Fibroblast of lung (primary cell): ENCODE measurements around the gene LMOD3.

Experiments used
- CTCF ChIP-seq, 2 donors: IDR thresholded peaks in 1 of 2; conservative IDR thresholded peaks in 1 of 2; 1 replicate in 1 of 2; 2 replicates in 1 of 2; pipeline ENCODE4 v1.5.1; 2011 to 2012; ENCODE audit warnings: low read length in 2 of 2, control low read depth in 1 of 2, inconsistent platforms in 1 of 2, low read depth in 1 of 2, mild to moderate bottlenecking in 1 of 2
- EZH2 ChIP-seq: IDR thresholded peaks from 2 replicates; pipeline ENCODE4 v1.5.1; 2012; ENCODE audit warnings: low read length, control low read depth, mild to moderate bottlenecking; ENCODE audit errors: missing control alignments

- TF ChIP-seq EZH2: no peak
- TF ChIP-seq CTCF (conservative IDR thresholded peaks at IDR 0.05 in 1 of 2, IDR thresholded peaks at IDR 0.05 in 1 of 2; ENCODE audit: low read depth in 1 of 2, low read length in 2 of 2): no peak
These were observed 49.7 kb upstream of the LMOD3 start for GRCh38 chr3:69172058-69172457.
